GM21390 (cell line): ENCODE measurements around the gene GGT7.
"Not testable (repeated sequence)": the region's sequence is repeated elsewhere in the genome, so short reads cannot be mapped to it uniquely, and the experiment has no call there.

Experiments used
- ATAC-seq: cut with Tn5 transposase; IDR thresholded peaks from one replicate; pipeline ENCODE4 v1.9.1; 2021; ENCODE audit not compliant: unreplicated experiment

GGT7 gene

GRCh38 chr20:34883087-34883688 is 10.5 kb upstream of the GGT7 start:
- ATAC-seq: no peak

- ATAC-seq: no peak
Observed at GRCh38 chr20:34881689-34882088, 9.0 kb upstream of the GGT7 start.

- ATAC-seq: not testable (repeated sequence)
Observed at GRCh38 chr20:34880971-34881370, 8.3 kb upstream of the GGT7 start.

GRCh38 chr20:34880215-34880850 is 7.7 kb upstream of the GGT7 start:
- ATAC-seq: no peak

GRCh38 chr20:34876406-34877282 is 4.0 kb upstream of the GGT7 start, which contains the start of gene ACSS2:
TSS of gene ACSS2 (plus strand) at chr20:34876612. CDS start at chr20:34876646, 34 bp downstream.
- peak; percentile 63 for ATAC-seq

- ATAC-seq: peak; percentile 62
Observed at GRCh38 chr20:34875642-34876405, 3.2 kb upstream of the GGT7 start.

- ATAC-seq: no peak
Observed at GRCh38 chr20:34874094-34874654, 1.5 kb upstream of the GGT7 start.

GRCh38 chr20:34873583-34874093 is 982 bp upstream of the GGT7 start:
- ATAC-seq: no peak

GRCh38 chr20:34871966-34872621 is 562 bp downstream of the GGT7 start:
- no peak for ATAC-seq

GRCh38 chr20:34871320-34871926 is 1.2 kb downstream of the GGT7 start:
- ATAC-seq: no peak

GRCh38 chr20:34864216-34864615 is 8.4 kb downstream of the GGT7 start:
- ATAC-seq: no peak

GRCh38 chr20:34863421-34863965 is 9.2 kb downstream of the GGT7 start:
- ATAC-seq: no peak

GRCh38 chr20:34862724-34863123 is 9.9 kb downstream of the GGT7 start:
- ATAC-seq: no peak

- ATAC-seq: no peak
Observed at GRCh38 chr20:34861386-34862084, 11.1 kb downstream of the GGT7 start.

GRCh38 chr20:34859826-34860545 is 12.7 kb downstream of the GGT7 start:
- no peak for ATAC-seq

GRCh38 chr20:34859367-34859766 is 13.3 kb downstream of the GGT7 start:
- no peak for ATAC-seq

GRCh38 chr20:34852298-34852697 is 20.4 kb downstream of the GGT7 start:
- ATAC-seq: no peak

GRCh38 chr20:34850969-34851368 is 21.7 kb downstream of the GGT7 start:
- no peak for ATAC-seq
